CD8-positive, alpha-beta memory T cell (primary cell): ENCODE measurements around the gene GCC2. TPM values are rescaled to one million over a fixed set of nuclear protein-coding genes. Genes with fewer than 3 reads are reported as not detected.

Source experiments
- CTCF ChIA-PET: fragments of 350-600 bp; sonication (Branson Sonifier 250); formaldehyde crosslinking; loops from one replicate; lab custom pipeline; 2021; ENCODE audit warnings: antibody characterized with exemption; lab: Charles Lee
- POLR2A ChIA-PET: fragments of 350-600 bp; sonication (Branson Sonifier 250); formaldehyde crosslinking; loops from one replicate; lab custom pipeline; 2021; ENCODE audit warnings: antibody characterized with exemption; lab: Charles Lee
- DNase-seq, 5 donors: peaks; one replicate each; pipeline versions ENCODE4 v3.0.0 to v3.0.0-alpha.2; 2020 to 2022; ENCODE audit warnings: mixed read lengths in 1 of 5
- H3K27ac ChIP-seq: one replicate; pipeline ENCODE4 v1.7.0; 2013; ENCODE audit warnings: low read depth, mild to moderate bottlenecking, low read length, moderate library complexity
- H3K27me3 ChIP-seq: 2 replicates; pipeline ENCODE4 v1.7.0; 2013; ENCODE audit warnings: low read length, mild to moderate bottlenecking; ENCODE audit not compliant: insufficient read depth, poor library complexity, severe bottlenecking
- H3K36me3 ChIP-seq: 2 replicates; pipeline ENCODE4 v1.7.0; 2013; ENCODE audit warnings: mild to moderate bottlenecking, low read length, moderate library complexity; ENCODE audit not compliant: insufficient read depth
- H3K4me1 ChIP-seq: 2 replicates; pipeline ENCODE4 v1.7.0; 2013; ENCODE audit warnings: mild to moderate bottlenecking, low read length, moderate library complexity; ENCODE audit not compliant: insufficient read depth
- H3K4me3 ChIP-seq: 2 replicates; pipeline ENCODE4 v1.7.0; 2013; ENCODE audit warnings: mild to moderate bottlenecking, low read length
- H3K9me3 ChIP-seq: 2 replicates; pipeline ENCODE4 v1.7.0; 2013; ENCODE audit warnings: mild to moderate bottlenecking, low read length
- H3K27ac Mint-ChIP-seq, 8 donors: one replicate each; pipeline ENCODE4 v1.8.0; 2020 to 2021; ENCODE audit warnings: mixed read lengths in 8 of 8, mild to moderate bottlenecking in 6 of 8, inconsistent platforms in 3 of 8, moderate library complexity in 3 of 8
- H3K27me3 Mint-ChIP-seq, 2 donors: one replicate each; pipeline ENCODE4 v1.8.0; 2020 to 2021; ENCODE audit warnings: mixed read lengths in 2 of 2, mild to moderate bottlenecking in 1 of 2, moderate library complexity in 1 of 2
- H3K36me3 Mint-ChIP-seq, 3 donors: one replicate each; pipeline ENCODE4 v1.8.0; 2020 to 2021; ENCODE audit warnings: mixed read lengths in 3 of 3, inconsistent platforms in 1 of 3, mild to moderate bottlenecking in 1 of 3
- H3K4me1 Mint-ChIP-seq, 3 donors: one replicate each; pipeline ENCODE4 v1.8.0; 2020 to 2021; ENCODE audit warnings: mixed read lengths in 3 of 3, inconsistent platforms in 1 of 3, mild to moderate bottlenecking in 1 of 3
- H3K4me3 Mint-ChIP-seq, 7 donors: one replicate each; pipeline ENCODE4 v1.8.0; 2020 to 2021; ENCODE audit warnings: mixed read lengths in 7 of 7, mild to moderate bottlenecking in 6 of 7, moderate library complexity in 4 of 7, inconsistent platforms in 2 of 7
- H3K9me3 Mint-ChIP-seq, 5 donors: one replicate each; pipeline ENCODE4 v1.8.0; 2020 to 2022; ENCODE audit warnings: mixed read lengths in 5 of 5, mild to moderate bottlenecking in 3 of 5, moderate library complexity in 2 of 5, inconsistent platforms in 1 of 5
- polyA plus RNA-seq: library from polyadenylated mRNA; unstranded; fragments of 300-500 nt; fragmentation: Illumina TruSeq; gene quantifications from one replicate; pipeline ENCODE4 v1.2.3, GENCODE V29; 2021
- total RNA-seq, 2 experiments: library from RNA; stranded (reverse); gene quantifications; one replicate each; pipeline ENCODE4 v1.2.3, GENCODE V29; 2021

Gene GCC2
- total and polyA plus RNA-seq, 3 experiments from 2014 or later = 40.9 to 92.9 (median 49.0) TPM

GRCh38 chr2:108412995-108413710 lies 35.9 kb upstream of the GCC2 start:
- Histone ChIP-seq H3K27ac (no peak overlapping the region), H3K4me1 (no peaks in the 10 kb centered on the region), H3K36me3 (no peaks in the 10 kb centered on the region), H3K27me3 (no peaks in the 10 kb centered on the region), H3K9me3 (no peaks in the 10 kb centered on the region), H3K4me3 (no peak overlapping the region)
- Mint-ChIP-seq H3K27me3 (peaks cover 2 to 23% of the 10 kb centered on the region in 2 donors), H3K4me3 (no peak overlapping the region), H3K27ac (no peak overlapping the region), H3K4me1 (no peaks in the 10 kb centered on the region), H3K9me3 (no peaks in the 10 kb centered on the region), H3K36me3 (no peaks in the 10 kb centered on the region)
- POLR2A ChIA-PET = no interaction called here
- CTCF ChIA-PET = no interaction called here
- no peak for DNase-seq

GRCh38 chr2:108413711-108414095 lies 35.3 kb upstream of the GCC2 start:
- DNase-seq = no peak
- H3K9me3 ChIP-seq = no peaks in the 10 kb centered on the region
- Mint-ChIP-seq H3K4me1 (no peaks in the 10 kb centered on the region), H3K27ac (no peak overlapping the region), H3K9me3 (no peaks in the 10 kb centered on the region), H3K36me3 (no peaks in the 10 kb centered on the region), H3K27me3 (peaks cover 2 to 19% of the 10 kb centered on the region in 2 donors), H3K4me3 (no peak overlapping the region)
- no peak overlapping the region for H3K4me3 ChIP-seq
- H3K4me1 ChIP-seq = no peaks in the 10 kb centered on the region
- no peaks in the 10 kb centered on the region for H3K36me3 ChIP-seq
- ChIA-PET POLR2A (no interaction called here), CTCF (no interaction called here)
- no peaks in the 10 kb centered on the region for H3K27me3 ChIP-seq
- H3K27ac ChIP-seq = no peak overlapping the region

- Mint-ChIP-seq H3K27ac (peak overlapping the region in 1 of 8 donors; percentile 16), H3K36me3 (no peaks in the 10 kb centered on the region), H3K9me3 (no peaks in the 10 kb centered on the region), H3K4me1 (no peaks in the 10 kb centered on the region), H3K27me3 (peaks cover 0 to 12% of the 10 kb centered on the region in 2 donors), H3K4me3 (no peak overlapping the region)
- Histone ChIP-seq H3K27me3 (no peaks in the 10 kb centered on the region), H3K27ac (no peak overlapping the region), H3K4me1 (no peaks in the 10 kb centered on the region), H3K36me3 (no peaks in the 10 kb centered on the region), H3K9me3 (no peaks in the 10 kb centered on the region), H3K4me3 (no peak overlapping the region)
- DNase-seq = no peak
- POLR2A ChIA-PET = no interaction called here
- CTCF ChIA-PET = no interaction called here
These were observed 34.6 kb upstream of the GCC2 start for GRCh38 chr2:108414256-108414876.

- Histone ChIP-seq H3K36me3 (no peaks in the 10 kb centered on the region), H3K27ac (no peak overlapping the region), H3K27me3 (no peaks in the 10 kb centered on the region), H3K4me3 (no peak overlapping the region), H3K9me3 (no peaks in the 10 kb centered on the region), H3K4me1 (no peaks in the 10 kb centered on the region)
- ChIA-PET POLR2A (no interaction called here), CTCF (no interaction called here)
- no peak overlapping the region for H3K4me3 Mint-ChIP-seq
- DNase-seq = no peak
- H3K27me3 Mint-ChIP-seq = peaks cover 0 to 7% of the 10 kb centered on the region in 2 donors
- no peak overlapping the region for H3K27ac Mint-ChIP-seq
- H3K4me1 Mint-ChIP-seq = no peaks in the 10 kb centered on the region
- no peaks in the 10 kb centered on the region for H3K36me3 Mint-ChIP-seq
- no peaks in the 10 kb centered on the region for H3K9me3 Mint-ChIP-seq
These were observed 34.1 kb upstream of the GCC2 start for GRCh38 chr2:108414945-108415344.

GRCh38 chr2:108417254-108417653 lies 31.8 kb upstream of the GCC2 start:
- DNase-seq = no peak
- ChIA-PET POLR2A (no interaction called here), CTCF (no interaction called here)
- Mint-ChIP-seq H3K36me3 (no peaks in the 10 kb centered on the region), H3K9me3 (no peaks in the 10 kb centered on the region), H3K27me3 (peaks cover 0 to 5% of the 10 kb centered on the region in 2 donors), H3K4me3 (no peak overlapping the region), H3K4me1 (no peaks in the 10 kb centered on the region), H3K27ac (no peak overlapping the region)
- H3K27me3 ChIP-seq = no peaks in the 10 kb centered on the region
- no peaks in the 10 kb centered on the region for H3K9me3 ChIP-seq
- H3K27ac ChIP-seq = no peak overlapping the region
- no peaks in the 10 kb centered on the region for H3K36me3 ChIP-seq
- no peak overlapping the region for H3K4me3 ChIP-seq
- H3K4me1 ChIP-seq = no peaks in the 10 kb centered on the region

- Mint-ChIP-seq H3K4me1 (no peaks in the 10 kb centered on the region), H3K27me3 (peaks cover 4 to 17% of the 10 kb centered on the region in 2 donors), H3K36me3 (peaks cover 0 to 1% (median 0%) of the 10 kb centered on the region in 3 donors), H3K9me3 (no peaks in the 10 kb centered on the region), H3K4me3 (no peak overlapping the region), H3K27ac (no peak overlapping the region)
- Histone ChIP-seq H3K4me3 (no peak overlapping the region), H3K36me3 (no peaks in the 10 kb centered on the region), H3K4me1 (no peaks in the 10 kb centered on the region), H3K27me3 (no peaks in the 10 kb centered on the region), H3K9me3 (no peaks in the 10 kb centered on the region), H3K27ac (no peak overlapping the region)
- CTCF ChIA-PET = no interaction called here
- POLR2A ChIA-PET = no interaction called here
- no peak for DNase-seq
These were observed 30.6 kb upstream of the GCC2 start for GRCh38 chr2:108418416-108418815.

GRCh38 chr2:108423067-108423466 lies 25.9 kb upstream of the GCC2 start:
- Histone ChIP-seq H3K9me3 (no peaks in the 10 kb centered on the region), H3K36me3 (no peaks in the 10 kb centered on the region), H3K27ac (no peak overlapping the region), H3K4me1 (no peaks in the 10 kb centered on the region), H3K4me3 (no peak overlapping the region), H3K27me3 (no peaks in the 10 kb centered on the region)
- H3K4me1 Mint-ChIP-seq = no peaks in the 10 kb centered on the region
- H3K27ac Mint-ChIP-seq = no peak overlapping the region
- ChIA-PET POLR2A (no interaction called here), CTCF (no interaction called here)
- H3K4me3 Mint-ChIP-seq = no peak overlapping the region
- peaks cover 8 to 37% of the 10 kb centered on the region in 2 donors for H3K27me3 Mint-ChIP-seq
- peaks cover 0 to 4% (median 0%) of the 10 kb centered on the region in 5 donors for H3K9me3 Mint-ChIP-seq
- DNase-seq = no peak
- H3K36me3 Mint-ChIP-seq = peaks cover 0 to 8% (median 0%) of the 10 kb centered on the region in 3 donors

GRCh38 chr2:108423502-108424251 lies 25.3 kb upstream of the GCC2 start:
- CTCF ChIA-PET = no interaction called here

More at GRCh38 chr2:108423502-108424251, 25.3 kb upstream of the GCC2 start:
- Histone ChIP-seq H3K36me3 (no peaks in the 10 kb centered on the region), H3K4me1 (no peaks in the 10 kb centered on the region), H3K27me3 (no peaks in the 10 kb centered on the region), H3K4me3 (no peak overlapping the region), H3K9me3 (no peaks in the 10 kb centered on the region), H3K27ac (no peak overlapping the region)
- Mint-ChIP-seq H3K27me3 (peaks cover 8 to 37% of the 10 kb centered on the region in 2 donors), H3K36me3 (peaks cover 0 to 8% (median 0%) of the 10 kb centered on the region in 3 donors), H3K9me3 (peaks cover 0 to 4% (median 0%) of the 10 kb centered on the region in 5 donors), H3K4me1 (no peaks in the 10 kb centered on the region), H3K27ac (no peak overlapping the region), H3K4me3 (no peak overlapping the region)
- POLR2A ChIA-PET = no interaction called here
- DNase-seq = no peak
